GM12872 (cell line): Measurements from ENCODE around the gene SPDYC.

ENCODE experiments used
- CTCF ChIP-seq: IDR thresholded peaks from 3 replicates; pipeline ENCODE4 v1.5.1; 2011; ENCODE audit warnings: low read depth, mild to moderate bottlenecking, low read length, moderate library complexity; ENCODE audit not compliant: insufficient read depth

The SPDYC gene

GRCh38 chr11:65131895-65132237, 38.2 kb upstream of the SPDYC start:
- no peak for TF ChIP-seq CTCF

DNA sequence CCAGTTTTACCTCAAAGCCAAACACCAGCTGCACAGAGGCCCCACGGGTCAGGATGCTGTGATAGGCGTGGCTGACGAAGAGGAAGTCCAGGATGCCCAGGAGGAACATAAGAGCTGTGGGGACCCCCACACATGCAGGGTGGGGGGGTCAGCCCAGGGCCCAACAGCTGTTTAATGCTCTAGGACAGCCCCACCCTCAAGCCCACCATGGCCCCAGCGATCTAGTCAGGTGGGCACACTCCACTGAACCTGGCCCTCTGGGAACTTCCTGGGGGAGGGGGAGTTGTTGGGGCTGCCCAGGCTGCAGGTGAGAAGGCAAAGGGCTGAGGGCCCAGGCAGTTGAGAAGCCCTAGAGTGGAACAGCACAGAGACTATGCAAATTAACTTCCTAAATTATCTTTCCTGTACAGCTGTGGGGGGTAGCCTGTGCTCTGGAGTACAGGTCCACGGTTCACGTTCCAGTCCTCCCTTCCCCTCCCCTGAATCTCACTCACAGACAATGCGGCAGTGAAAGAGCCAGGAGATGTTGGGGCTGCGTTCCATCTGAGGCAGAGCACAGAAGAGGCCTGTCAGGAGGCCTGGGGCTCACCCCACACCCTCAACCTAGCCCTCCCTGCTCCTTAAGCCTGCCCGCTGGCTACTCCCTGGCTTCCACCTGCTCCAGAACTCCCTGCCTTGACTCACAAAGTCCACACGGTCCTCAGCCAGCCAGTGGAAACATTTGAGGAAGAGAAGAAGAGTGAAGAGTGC, 37.6 kb upstream of the SPDYC start:
- TF ChIP-seq CTCF: no peak

DNA sequence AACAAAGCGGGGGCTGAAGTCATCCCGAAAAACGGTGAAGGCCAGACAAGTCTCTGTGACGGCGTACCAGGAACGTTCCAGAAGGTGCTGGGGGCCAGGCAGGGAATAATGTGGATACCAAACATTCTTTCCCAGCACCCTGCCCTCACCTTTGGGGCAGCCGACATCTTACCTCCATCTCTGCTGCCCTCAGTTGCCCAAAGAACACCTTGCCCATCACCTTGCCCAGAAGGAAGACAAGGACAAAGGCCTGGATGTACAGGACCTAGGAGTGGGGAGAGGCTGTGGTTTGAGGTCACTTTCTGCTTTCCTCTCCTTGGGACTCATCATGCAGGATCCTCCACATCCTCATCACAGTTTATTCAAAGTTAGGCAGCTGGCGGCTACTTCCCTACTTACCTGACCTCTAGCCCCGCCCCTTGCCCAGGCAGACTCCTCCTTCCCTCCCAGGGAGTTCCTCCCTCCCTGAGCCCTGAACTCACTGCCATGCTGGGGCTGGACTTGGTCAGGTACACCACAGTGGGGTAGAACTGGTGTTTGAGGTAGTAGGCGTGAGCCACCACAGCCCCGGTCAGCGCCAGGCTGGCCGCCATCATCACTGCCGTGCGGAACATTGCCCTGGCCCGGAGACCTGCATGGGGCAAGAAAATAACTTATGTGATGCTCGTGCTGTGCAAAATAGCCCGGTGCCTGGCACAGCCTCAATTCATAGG, 36.9 kb upstream of the SPDYC start:
- TF ChIP-seq CTCF: no peak

- TF ChIP-seq CTCF: no peak
Observed at GRCh38 chr11:65133724-65134123, 36.3 kb upstream of the SPDYC start.

GRCh38 chr11:65134240-65134951, 35.6 kb upstream of the SPDYC start, which contains the start of gene SYVN1:
TSS of gene SYVN1 (minus strand) at chr11:65134519. CDS start at chr11:65133601, 918 bp downstream.
- no peak for TF ChIP-seq CTCF

DNA sequence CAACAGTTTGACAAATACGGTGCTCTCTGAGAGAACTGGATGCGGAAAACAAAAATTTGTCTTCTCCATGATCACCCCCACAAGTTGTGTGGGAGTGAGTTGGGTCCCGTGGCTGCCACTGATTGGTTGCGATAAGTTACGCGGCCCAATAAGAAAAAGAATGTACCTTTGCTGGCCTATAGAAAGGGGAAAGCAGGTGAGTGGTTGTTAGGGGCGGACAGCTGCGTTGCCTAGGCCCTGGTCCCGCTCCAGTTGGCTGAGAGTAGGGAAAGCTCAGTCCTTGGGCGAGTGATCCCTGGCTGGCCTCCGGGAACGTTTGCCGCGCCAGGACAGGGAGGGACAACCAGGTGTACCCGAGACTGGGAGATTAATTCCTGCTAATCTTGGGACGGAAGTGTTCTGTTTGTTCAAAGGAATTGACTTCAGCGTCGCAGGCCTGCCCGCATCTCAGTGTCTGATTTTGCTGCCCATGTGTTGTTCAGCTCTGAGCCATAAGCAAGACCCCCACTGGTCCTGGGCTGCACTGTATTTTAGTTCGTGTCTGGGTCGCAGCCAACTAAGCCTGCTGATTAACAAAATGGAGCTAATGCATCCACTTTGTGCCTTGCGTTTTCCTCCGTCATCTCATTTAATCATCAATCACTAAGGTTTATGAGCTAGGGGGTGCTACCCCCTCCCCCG, 34.9 kb upstream of the SPDYC start:
- no peak for TF ChIP-seq CTCF
